NCI-H1048 (cell line): Measurements from ENCODE around the gene ELOVL5.
A peak's percentile ranks its signal among the peaks of the same experiment; 100 is the strongest.
"Not testable (repeated sequence)": the region's sequence is repeated elsewhere in the genome, so short reads cannot be mapped to it uniquely, and the experiment has no call there.

Experiments
- DNase-seq: peaks from one replicate; lab custom pipeline; 2025; lab: John Stamatoyannopoulos, UW

The ELOVL5 gene

GRCh38 chr6:53348371-53349208, at the start of gene ELOVL5:
Gene ELOVL5, minus strand, starts transcription at chr6:53348950. Its CDS starts 53,251 bp downstream, at chr6:53295699.
- DNase-seq, result peak; percentile 89

- no peak for DNase-seq
Observed at GRCh38 chr6:53397283-53397682, 48.5 kb upstream of the ELOVL5 start.

- no peak for DNase-seq
Observed at GRCh38 chr6:53395986-53396385, 47.2 kb upstream of the ELOVL5 start.

- DNase-seq, result no peak
Observed at GRCh38 chr6:53394704-53395103, 46.0 kb upstream of the ELOVL5 start.

GRCh38 chr6:53391170-53391569, 42.4 kb upstream of the ELOVL5 start:
- no peak for DNase-seq

- no peak for DNase-seq
Observed at GRCh38 chr6:53390010-53390409, 41.3 kb upstream of the ELOVL5 start.

GRCh38 chr6:53388615-53389014, 39.9 kb upstream of the ELOVL5 start:
- not testable (repeated sequence) for DNase-seq

GRCh38 chr6:53382421-53382820, 33.7 kb upstream of the ELOVL5 start:
- no peak for DNase-seq

- no peak for DNase-seq
Observed at GRCh38 chr6:53378208-53378607, 29.5 kb upstream of the ELOVL5 start.

- no peak for DNase-seq
Observed at GRCh38 chr6:53377793-53378192, 29.0 kb upstream of the ELOVL5 start.

GRCh38 chr6:53377289-53377688, 28.5 kb upstream of the ELOVL5 start:
- no peak for DNase-seq

GRCh38 chr6:53376661-53377226, 28.0 kb upstream of the ELOVL5 start:
- DNase-seq, result no peak

- DNase-seq, result no peak
Observed at GRCh38 chr6:53375847-53376246, 27.1 kb upstream of the ELOVL5 start.

GRCh38 chr6:53373638-53374037, 24.9 kb upstream of the ELOVL5 start:
- DNase-seq, result no peak

GRCh38 chr6:53369876-53370515, 21.2 kb upstream of the ELOVL5 start:
- no peak for DNase-seq

GRCh38 chr6:53369051-53369450, 20.3 kb upstream of the ELOVL5 start:
- no peak for DNase-seq

- DNase-seq, result no peak
Observed at GRCh38 chr6:53366128-53366641, 17.4 kb upstream of the ELOVL5 start.

GRCh38 chr6:53363341-53364079, 14.8 kb upstream of the ELOVL5 start:
- DNase-seq, result no peak

- DNase-seq, result no peak
Observed at GRCh38 chr6:53361549-53362031, 12.8 kb upstream of the ELOVL5 start.

- DNase-seq, result no peak
Observed at GRCh38 chr6:53360093-53360912, 11.6 kb upstream of the ELOVL5 start.

GRCh38 chr6:53359843-53360092, 11.0 kb upstream of the ELOVL5 start:
- no peak for DNase-seq
